AG09319 (cell line): ENCODE data around the gene RFTN1.

Source experiments
- DNase-seq: peaks from one replicate; pipeline ENCODE4 v3.0.0-alpha.2; 2010; ENCODE audit warnings: low read depth; ENCODE audit errors: extremely low read depth
- TF ChIP-seq, protein P1 (sequence below): IDR thresholded peaks from 2 replicates; pipeline ENCODE4 v1.5.1; 2011; ENCODE audit warnings: low read depth, mild to moderate bottlenecking, inconsistent platforms, low read length, moderate library complexity

RFTN1 gene

DNA sequence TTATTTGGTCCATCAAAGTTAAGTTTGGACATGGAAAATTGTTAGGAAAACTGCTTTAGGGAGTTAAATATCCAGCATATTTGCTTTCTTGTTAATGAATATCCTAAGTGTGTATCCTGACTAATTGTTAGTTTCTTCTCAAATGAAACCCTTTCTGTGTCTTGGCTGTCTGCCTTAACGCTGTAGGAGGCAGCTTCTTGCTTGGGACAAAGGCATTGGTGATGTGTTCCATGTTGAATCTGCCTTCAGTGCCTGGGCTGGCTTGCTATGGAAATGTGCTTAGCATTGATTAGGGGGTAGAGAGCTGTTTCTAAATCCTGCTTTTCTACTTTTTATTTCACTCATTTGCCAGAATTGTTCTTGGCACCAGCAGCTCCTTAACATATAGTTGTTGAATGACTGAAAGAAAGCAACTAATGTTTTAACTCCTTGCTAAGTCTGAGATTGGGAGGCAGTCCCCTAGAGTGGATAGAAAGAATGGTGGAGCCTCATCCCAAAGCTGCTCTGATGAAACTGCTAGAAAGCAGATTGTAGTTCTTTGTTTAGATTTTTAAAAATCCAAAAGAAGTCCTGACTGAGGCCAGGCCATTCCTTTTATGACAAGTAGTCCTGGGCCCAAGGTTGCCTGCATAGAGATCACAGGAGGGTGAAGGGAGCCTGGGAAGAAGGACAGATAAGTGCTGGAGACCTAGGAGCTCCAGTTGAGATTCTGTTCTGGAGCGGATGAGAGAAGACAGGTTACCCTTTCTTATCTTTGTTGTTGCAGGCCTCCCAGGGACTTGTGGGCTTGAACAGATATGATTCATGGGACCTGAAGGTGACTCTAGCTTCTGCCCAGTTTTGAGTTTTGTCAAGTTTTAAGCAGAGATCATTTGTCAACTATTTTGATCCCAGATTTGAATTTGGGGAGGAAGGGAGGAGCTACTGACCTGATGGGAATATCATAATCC, 209.2 kb downstream of the RFTN1 start:
- DNase-seq: no peak

DNA sequence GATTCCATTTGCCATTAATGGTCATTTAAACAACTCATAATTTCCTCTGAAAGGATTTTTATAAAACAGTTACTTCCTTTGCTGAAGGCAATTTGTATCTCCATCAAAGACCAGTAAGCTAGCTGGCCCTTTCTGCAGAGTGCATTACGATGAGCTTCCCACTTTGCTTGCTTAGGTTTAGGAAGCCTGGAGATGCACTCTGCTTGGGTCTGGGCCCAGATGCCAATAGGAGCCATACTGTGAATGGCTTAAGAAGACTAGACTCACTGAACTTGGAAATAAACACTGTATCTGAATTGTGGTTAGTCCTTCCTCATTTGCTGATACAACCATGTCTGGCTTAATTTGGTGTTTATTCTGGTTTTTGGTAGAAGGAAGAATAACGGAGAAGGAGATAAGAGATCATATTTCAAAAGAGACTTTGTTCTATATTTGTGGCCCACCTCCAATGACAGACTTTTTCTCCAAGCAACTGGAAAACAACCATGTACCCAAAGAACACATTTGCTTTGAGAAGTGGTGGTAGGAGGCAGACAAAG, 210.4 kb downstream of the RFTN1 start:
- no peak for DNase-seq
- TF ChIP-seq, protein P1, sequence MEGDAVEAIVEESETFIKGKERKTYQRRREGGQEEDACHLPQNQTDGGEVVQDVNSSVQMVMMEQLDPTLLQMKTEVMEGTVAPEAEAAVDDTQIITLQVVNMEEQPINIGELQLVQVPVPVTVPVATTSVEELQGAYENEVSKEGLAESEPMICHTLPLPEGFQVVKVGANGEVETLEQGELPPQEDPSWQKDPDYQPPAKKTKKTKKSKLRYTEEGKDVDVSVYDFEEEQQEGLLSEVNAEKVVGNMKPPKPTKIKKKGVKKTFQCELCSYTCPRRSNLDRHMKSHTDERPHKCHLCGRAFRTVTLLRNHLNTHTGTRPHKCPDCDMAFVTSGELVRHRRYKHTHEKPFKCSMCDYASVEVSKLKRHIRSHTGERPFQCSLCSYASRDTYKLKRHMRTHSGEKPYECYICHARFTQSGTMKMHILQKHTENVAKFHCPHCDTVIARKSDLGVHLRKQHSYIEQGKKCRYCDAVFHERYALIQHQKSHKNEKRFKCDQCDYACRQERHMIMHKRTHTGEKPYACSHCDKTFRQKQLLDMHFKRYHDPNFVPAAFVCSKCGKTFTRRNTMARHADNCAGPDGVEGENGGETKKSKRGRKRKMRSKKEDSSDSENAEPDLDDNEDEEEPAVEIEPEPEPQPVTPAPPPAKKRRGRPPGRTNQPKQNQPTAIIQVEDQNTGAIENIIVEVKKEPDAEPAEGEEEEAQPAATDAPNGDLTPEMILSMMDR: no peak

More for the DNA sequence above, 209.2 kb downstream of the RFTN1 start:
- TF ChIP-seq, protein P1: no peak

DNA sequence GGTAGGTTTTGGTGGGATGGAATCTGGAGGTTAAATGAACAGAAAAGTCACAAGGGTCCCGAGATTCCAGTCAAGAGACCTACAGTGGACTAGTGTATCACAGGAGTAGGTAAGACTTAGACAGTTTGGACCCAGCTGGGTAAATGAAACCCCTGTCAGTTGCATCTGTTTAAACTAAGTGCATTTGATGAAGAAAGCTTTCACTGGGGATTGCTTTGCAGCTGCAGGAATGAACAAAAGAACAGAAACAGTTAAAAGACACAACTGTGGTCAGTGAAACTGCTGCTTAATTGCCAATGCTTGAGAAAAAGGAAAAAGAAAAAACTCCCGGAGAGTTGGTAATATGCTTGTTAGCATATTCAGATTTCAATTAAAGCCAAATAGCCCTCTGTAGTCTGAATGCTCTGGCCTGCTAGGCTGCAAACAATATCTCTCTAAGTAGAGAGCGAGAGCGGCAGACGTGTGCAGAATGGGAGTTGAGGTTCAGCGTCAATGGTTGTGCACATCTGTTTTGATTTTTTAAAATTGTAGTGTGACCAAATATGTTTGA, 211.3 kb downstream of the RFTN1 start:
- no peak for DNase-seq
- TF ChIP-seq, protein P1: no peak

DNA sequence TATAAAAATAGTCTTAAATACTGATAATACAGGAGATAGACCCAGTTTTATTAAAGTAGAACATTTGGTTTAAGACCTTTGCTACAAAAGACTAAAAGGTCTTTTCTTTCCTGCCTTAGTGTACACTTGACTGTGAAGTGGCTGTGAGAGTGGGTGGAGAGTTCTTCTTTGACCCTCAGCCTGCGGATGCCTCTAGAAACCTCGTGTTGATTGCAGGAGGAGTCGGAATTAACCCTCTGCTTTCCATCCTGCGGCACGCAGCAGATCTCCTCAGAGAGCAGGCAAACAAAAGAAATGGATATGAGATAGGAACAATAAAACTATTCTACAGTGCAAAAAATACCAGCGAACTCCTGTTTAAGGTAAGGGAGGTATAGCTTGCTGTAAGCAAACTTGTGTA, 212.0 kb downstream of the RFTN1 start:
- no peak for DNase-seq
- TF ChIP-seq, protein P1: no peak

DNA sequence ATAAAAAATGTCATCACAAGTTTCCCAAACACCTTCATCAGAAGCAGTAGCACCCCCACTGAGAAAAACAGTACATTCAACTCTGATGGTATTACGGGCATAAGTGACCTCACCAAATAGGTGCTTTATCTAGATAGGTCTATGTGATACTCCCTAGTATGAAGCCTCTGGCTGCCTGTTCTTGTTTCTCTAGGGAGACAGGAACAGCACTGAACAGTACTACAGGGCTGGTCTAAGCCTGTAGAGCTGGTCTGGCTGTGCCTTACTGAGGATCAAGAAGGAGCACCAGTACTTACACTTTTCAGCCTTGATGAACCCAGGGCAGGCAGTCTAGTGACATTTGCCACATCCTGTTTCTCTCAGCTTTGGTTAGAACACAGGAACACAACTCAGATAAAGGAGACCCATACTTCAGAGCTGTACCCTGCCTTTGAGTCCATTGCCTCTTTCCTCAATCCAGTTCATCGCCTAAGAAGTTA, 212.6 kb downstream of the RFTN1 start:
- TF ChIP-seq, protein P1: no peak
- no peak for DNase-seq

DNA sequence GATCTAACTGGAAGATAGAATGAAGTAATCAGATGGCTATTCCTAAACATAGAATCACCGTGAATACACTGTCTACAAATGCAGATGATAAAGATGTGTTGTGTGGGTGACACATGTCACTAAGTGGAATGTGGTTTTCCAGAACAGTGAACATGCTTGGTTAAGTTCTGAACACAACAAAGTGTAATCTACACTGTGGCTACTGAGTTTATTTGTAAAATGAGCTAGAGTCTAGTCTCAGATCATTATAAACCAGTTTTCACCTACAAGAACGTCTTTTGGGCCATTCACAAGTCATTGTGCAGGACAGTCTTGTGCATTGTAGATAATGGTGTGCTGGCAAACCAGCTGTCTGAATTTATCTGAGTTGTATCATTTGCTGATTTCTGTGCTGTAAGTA, 213.2 kb downstream of the RFTN1 start:
- TF ChIP-seq, protein P1: no peak
- no peak for DNase-seq

DNA sequence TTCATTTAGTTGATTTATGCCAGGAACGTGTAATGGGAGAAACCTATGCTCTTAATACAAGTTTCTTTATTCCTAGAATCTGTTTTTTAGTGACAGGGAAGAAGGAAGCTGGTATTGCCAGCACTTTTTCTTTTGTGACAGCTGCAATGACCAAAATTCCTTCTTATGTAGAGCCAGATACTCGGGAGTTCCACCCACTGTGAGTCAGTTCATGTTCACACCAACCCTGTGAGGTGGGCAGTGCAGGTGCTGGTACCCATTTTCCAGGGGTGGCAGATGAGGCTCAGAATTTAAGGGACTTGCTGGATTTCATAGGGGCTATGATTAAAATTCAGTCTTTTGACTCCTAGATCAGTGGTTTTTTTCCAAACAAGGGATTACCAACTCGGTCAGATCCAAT, 213.8 kb downstream of the RFTN1 start:
- TF ChIP-seq, protein P1: no peak
- DNase-seq: no peak
